K562 (cell line): ENCODE measurements around the gene MSTO1. TPM values are rescaled to one million over a fixed set of nuclear protein-coding genes. Genes with fewer than 3 reads are reported as not detected.

ENCODE experiments used
- ASH1L ChIP-seq: fragments of 450-650 bp; IDR thresholded peaks from 2 replicates; pipeline ENCODE4 v1.6.1; 2018; ENCODE audit warnings: borderline replicate concordance, mild to moderate bottlenecking, low read depth; ENCODE audit not compliant: partially characterized antibody
- BDP1 ChIP-seq: IDR thresholded peaks from 3 replicates; pipeline ENCODE4 v1.6.1; 2011; ENCODE audit not compliant: insufficient read length, insufficient read depth
- BRCA1 ChIP-seq, 2 experiments: fragments of 450-650 bp in 1 of 2; sonication (generic) in 1 of 2; formaldehyde crosslinking in 1 of 2; IDR thresholded peaks; 2 replicates each; pipeline versions ENCODE4 v1.5.0 to v1.6.1; 2017 to 2020; ENCODE audit warnings: mild to moderate bottlenecking in 1 of 2, missing genetic modification reagents in 1 of 2
- CBX8 ChIP-seq: fragments of 200-600 bp; sonication (generic); IDR thresholded peaks from 2 replicates; pipeline ENCODE4 v1.6.1; 2012; ENCODE audit warnings: borderline replicate concordance, mixed run types, low read depth, mild to moderate bottlenecking, moderate library complexity, mixed read lengths, low read length, control low read depth, inconsistent platforms; ENCODE audit not compliant: poor library complexity, severe bottlenecking; ENCODE audit errors: extremely low read depth
- FOXA3 ChIP-seq, 2 experiments: fragments of 450-650 bp in 1 of 2; sonication (generic) in 1 of 2; formaldehyde crosslinking; IDR thresholded peaks in 1 of 2; conservative IDR thresholded peaks in 1 of 2; 2 replicates each; pipeline versions ENCODE4 v1.4.0 to v1.8.0; 2020 to 2022; ENCODE audit warnings: mild to moderate bottlenecking in 2 of 2, missing genetic modification reagents in 1 of 2
- GTF2A2 ChIP-seq: IDR thresholded peaks from 2 replicates; pipeline ENCODE4 v1.6.1; 2016; ENCODE audit warnings: mild to moderate bottlenecking, missing genetic modification characterization, missing compliant biosample characterization
- KLF16 ChIP-seq: IDR thresholded peaks from 2 replicates; pipeline ENCODE4 v1.6.1; 2016; ENCODE audit warnings: antibody characterized with exemption
- NCOA2 ChIP-seq, 2 experiments: fragments of 450-650 bp; IDR thresholded peaks; 2 replicates each; pipeline ENCODE4 v1.6.1; 2018; ENCODE audit warnings: mild to moderate bottlenecking in 2 of 2, moderate library complexity in 1 of 2; ENCODE audit not compliant: partially characterized antibody in 2 of 2
- PTBP1 ChIP-seq: fragments of 200-400 bp; formaldehyde crosslinking; IDR thresholded peaks from 2 replicates; pipeline ENCODE4 v1.6.1; 2017; ENCODE audit warnings: low read depth, low read length
- SIX5 ChIP-seq, 2 experiments: IDR thresholded peaks; 2 replicates each; pipeline ENCODE4 v1.6.1; 2011; ENCODE audit warnings: low read length in 2 of 2, borderline replicate concordance in 1 of 2, low read depth in 1 of 2, mild to moderate bottlenecking in 1 of 2, moderate library complexity in 1 of 2; ENCODE audit not compliant: insufficient read depth in 1 of 2
- SRSF3 ChIP-seq: fragments of 200-400 bp; formaldehyde crosslinking; IDR thresholded peaks from 2 replicates; pipeline ENCODE4 v1.6.1; 2016; ENCODE audit warnings: mild to moderate bottlenecking, low read length, moderate library complexity; ENCODE audit not compliant: insufficient read depth
- TARDBP ChIP-seq: fragments of 450-650 bp; IDR thresholded peaks from 2 replicates; pipeline ENCODE4 v1.6.1; 2016
- ZNF143 ChIP-seq: sonication (generic); formaldehyde crosslinking; IDR thresholded peaks from 2 replicates; pipeline ENCODE4 v1.9.0; 2022; ENCODE audit warnings: mild to moderate bottlenecking, missing genetic modification reagents
- ZNF384 ChIP-seq: IDR thresholded peaks from 2 replicates; pipeline ENCODE4 v1.6.1; 2012; ENCODE audit warnings: low read depth, low read length, improper control_type of control experiment
- ZNF76 ChIP-seq: fragments of 250-450 bp; sonication (Bioruptor Pico); IDR thresholded peaks from 2 replicates; pipeline ENCODE4 v1.4.0; 2020; ENCODE audit warnings: mild to moderate bottlenecking, moderate library complexity, borderline replicate concordance
- polyA plus RNA-seq, 8 experiments: library from polyadenylated mRNA; depleted of rRNA in 4 of 8; stranded (reverse) in 5 of 8; unstranded in 3 of 8; fragments of >200 nt; fragmentation: Nextera tagmentation in 2 of 8; fragmentation: Illumina TruSeq in 1 of 8; extraction: Ambion mirVana in 2 of 8; extraction: Trizol in 1 of 8; gene quantifications; 2 replicates each; pipeline versions ENCODE4 v1.2.1 to v1.2.3, GENCODE V29; 2011 to 2014; ENCODE audit warnings: inconsistent platforms in 1 of 8, missing spikeins in 1 of 8
- total RNA-seq, 7 experiments: library from RNA; depleted of rRNA in 6 of 7; stranded (reverse); fragments of >200 nt in 6 of 7; fragmentation: Illumina TruSeq in 2 of 7; extraction: Trizol in 2 of 7; gene quantifications; 2 replicates each; pipeline versions ENCODE4 v1.2.1 to v1.2.3, GENCODE V29; 2011 to 2021; ENCODE audit warnings: low replicate concordance in 1 of 7
- TF ChIP-seq, protein P1 (sequence below): fragments of 450-650 bp; formaldehyde crosslinking; conservative IDR thresholded peaks from 2 replicates; pipeline ENCODE4 v1.4.0; 2022; ENCODE audit warnings: mild to moderate bottlenecking, missing genetic modification characterization
- TF ChIP-seq, protein P2 (sequence below): sonication (generic); formaldehyde crosslinking; IDR thresholded peaks from 2 replicates; pipeline ENCODE4 v1.8.1; 2023; ENCODE audit warnings: missing genetic modification reagents, mild to moderate bottlenecking, borderline replicate concordance
- TF ChIP-seq, protein P3 (sequence below): fragments of 450-650 bp; formaldehyde crosslinking; IDR thresholded peaks from 2 replicates; pipeline ENCODE4 v1.4.0; 2020; ENCODE audit warnings: mild to moderate bottlenecking, moderate library complexity

MSTO1 gene
- total and polyA plus RNA-seq, 9 of the 15 experiments (the other 6 are each of a cell fraction or from before 2014, with no cell fraction given): 18.8 to 71.1 (median 47.3) TPM

DNA sequence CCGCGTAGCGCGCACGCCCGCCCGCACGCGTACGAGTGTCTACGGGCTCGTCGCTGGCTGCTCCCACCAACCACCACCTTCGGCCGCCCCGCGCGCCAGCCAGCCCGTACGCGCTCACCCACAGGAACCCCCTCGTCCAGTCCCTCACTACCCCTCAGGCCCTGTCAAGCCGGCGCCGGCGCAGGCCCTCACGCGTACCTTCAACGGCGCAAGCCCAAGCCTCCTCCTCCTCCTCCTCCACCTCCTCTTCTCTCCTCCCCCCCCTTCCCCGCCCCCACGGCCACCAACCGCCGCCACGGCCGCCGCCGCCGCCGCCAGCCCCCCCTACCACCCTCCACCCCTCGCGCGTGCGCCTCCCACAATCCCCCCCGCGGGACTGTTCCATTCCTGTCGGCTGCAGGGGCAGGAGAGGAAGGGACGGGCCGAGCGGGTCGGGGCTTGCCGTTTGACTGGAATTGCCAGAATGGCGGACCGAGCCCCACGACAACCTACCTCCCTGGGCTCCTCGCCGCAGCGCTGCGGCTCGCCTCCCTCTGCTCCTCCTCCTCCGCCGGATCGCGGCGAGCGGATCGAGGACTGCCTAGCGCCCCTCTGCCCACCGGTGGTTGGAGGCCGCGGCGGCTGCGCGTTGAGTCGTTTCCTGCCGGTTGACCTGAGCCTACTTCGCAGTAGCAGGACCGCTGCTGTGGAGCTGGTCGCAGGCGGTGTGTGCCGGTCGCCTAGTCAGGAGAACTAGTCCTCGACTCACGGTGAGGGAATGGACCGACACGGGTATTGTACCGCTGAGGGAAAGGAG is 47.2 kb upstream of the MSTO1 start, which contains the start of gene ASH1L (continued):
- TF ChIP-seq, protein P1, sequence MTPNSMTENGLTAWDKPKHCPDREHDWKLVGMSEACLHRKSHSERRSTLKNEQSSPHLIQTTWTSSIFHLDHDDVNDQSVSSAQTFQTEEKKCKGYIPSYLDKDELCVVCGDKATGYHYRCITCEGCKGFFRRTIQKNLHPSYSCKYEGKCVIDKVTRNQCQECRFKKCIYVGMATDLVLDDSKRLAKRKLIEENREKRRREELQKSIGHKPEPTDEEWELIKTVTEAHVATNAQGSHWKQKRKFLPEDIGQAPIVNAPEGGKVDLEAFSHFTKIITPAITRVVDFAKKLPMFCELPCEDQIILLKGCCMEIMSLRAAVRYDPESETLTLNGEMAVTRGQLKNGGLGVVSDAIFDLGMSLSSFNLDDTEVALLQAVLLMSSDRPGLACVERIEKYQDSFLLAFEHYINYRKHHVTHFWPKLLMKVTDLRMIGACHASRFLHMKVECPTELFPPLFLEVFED: no peak; the same call in 1 of the 2 replicates
- TF ChIP-seq, protein P2, sequence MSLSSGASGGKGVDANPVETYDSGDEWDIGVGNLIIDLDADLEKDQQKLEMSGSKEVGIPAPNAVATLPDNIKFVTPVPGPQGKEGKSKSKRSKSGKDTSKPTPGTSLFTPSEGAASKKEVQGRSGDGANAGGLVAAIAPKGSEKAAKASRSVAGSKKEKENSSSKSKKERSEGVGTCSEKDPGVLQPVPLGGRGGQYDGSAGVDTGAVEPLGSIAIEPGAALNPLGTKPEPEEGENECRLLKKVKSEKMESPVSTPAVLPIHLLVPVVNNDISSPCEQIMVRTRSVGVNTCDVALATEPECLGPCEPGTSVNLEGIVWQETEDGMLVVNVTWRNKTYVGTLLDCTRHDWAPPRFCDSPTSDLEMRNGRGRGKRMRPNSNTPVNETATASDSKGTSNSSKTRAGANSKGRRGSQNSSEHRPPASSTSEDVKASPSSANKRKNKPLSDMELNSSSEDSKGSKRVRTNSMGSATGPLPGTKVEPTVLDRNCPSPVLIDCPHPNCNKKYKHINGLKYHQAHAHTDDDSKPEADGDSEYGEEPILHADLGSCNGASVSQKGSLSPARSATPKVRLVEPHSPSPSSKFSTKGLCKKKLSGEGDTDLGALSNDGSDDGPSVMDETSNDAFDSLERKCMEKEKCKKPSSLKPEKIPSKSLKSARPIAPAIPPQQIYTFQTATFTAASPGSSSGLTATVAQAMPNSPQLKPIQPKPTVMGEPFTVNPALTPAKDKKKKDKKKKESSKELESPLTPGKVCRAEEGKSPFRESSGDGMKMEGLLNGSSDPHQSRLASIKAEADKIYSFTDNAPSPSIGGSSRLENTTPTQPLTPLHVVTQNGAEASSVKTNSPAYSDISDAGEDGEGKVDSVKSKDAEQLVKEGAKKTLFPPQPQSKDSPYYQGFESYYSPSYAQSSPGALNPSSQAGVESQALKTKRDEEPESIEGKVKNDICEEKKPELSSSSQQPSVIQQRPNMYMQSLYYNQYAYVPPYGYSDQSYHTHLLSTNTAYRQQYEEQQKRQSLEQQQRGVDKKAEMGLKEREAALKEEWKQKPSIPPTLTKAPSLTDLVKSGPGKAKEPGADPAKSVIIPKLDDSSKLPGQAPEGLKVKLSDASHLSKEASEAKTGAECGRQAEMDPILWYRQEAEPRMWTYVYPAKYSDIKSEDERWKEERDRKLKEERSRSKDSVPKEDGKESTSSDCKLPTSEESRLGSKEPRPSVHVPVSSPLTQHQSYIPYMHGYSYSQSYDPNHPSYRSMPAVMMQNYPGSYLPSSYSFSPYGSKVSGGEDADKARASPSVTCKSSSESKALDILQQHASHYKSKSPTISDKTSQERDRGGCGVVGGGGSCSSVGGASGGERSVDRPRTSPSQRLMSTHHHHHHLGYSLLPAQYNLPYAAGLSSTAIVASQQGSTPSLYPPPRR (CRISPR knock-in tag): no peak
- TF ChIP-seq PTBP1 (no peak), ZNF76 (CRISPR knock-in tag) (peak; percentile 87; the same call in 1 of the 2 replicates), BDP1 (no peak), ASH1L (peak; percentile 85), GTF2A2 (no peak; the same call in 1 of the 2 replicates), TARDBP (peak; percentile 40; the same call in 1 of the 2 replicates), ZNF143 (peak; percentile 67), ZNF384 (peak; percentile 5; the same call in 1 of the 2 replicates), SRSF3 (no peak), CBX8 (no peak), FOXA3 (CRISPR knock-in tag; conservative IDR thresholded peaks at IDR 0.05 in 1 of 2, IDR thresholded peaks at IDR 0.05 in 1 of 2) (peak in 1 of 2 experiments; percentile 67; a peak in 1 of 4 replicates), NCOA2 (IDR thresholded peaks at IDR 0.05; ENCODE audit: partially characterized antibody in 2 of 2) (no peak), SIX5 (IDR thresholded peaks at IDR 0.05; ENCODE audit: borderline replicate concordance in 1 of 2, insufficient read depth in 1 of 2, low read depth in 1 of 2, low read length in 2 of 2) (peak; percentile 23 to 25; a peak in 2 of 4 replicates), BRCA1 (IDR thresholded peaks at IDR 0.05) (no peak), BRCA1 (CRISPR knock-in tag; IDR thresholded peaks at IDR 0.05) (no peak), KLF16 (peak; percentile 64)
- TF ChIP-seq, protein P3, sequence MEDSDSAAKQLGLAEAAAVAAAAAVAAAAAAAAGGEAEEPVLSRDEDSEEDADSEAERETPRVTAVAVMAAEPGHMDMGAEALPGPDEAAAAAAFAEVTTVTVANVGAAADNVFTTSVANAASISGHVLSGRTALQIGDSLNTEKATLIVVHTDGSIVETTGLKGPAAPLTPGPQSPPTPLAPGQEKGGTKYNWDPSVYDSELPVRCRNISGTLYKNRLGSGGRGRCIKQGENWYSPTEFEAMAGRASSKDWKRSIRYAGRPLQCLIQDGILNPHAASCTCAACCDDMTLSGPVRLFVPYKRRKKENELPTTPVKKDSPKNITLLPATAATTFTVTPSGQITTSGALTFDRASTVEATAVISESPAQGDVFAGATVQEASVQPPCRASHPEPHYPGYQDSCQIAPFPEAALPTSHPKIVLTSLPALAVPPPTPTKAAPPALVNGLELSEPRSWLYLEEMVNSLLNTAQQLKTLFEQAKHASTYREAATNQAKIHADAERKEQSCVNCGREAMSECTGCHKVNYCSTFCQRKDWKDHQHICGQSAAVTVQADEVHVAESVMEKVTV (CRISPR knock-in tag): 0 out of 2 replicates have a peak, but pooled peaks have one; percentile 19
